Peyer's patch (tissue), 4 donors: ENCODE results near the gene RPL32.

Experiments used
- CTCF ChIP-seq, 6 experiments: fragments of 450-650 bp in 4 of 6; fragments of 200-600 bp in 2 of 6; sonication (generic) in 1 of 6; IDR thresholded peaks; one replicate each; pipeline ENCODE4 v1.5.1; 2017 to 2019; ENCODE audit warnings: antibody characterized with exemption in 6 of 6, mild to moderate bottlenecking in 3 of 6, moderate library complexity in 1 of 6
- POLR2A ChIP-seq, 2 donors: fragments of 450-650 bp; IDR thresholded peaks; one replicate each; pipeline ENCODE4 v1.5.1; 2017; ENCODE audit warnings: antibody characterized with exemption in 2 of 2, mild to moderate bottlenecking in 2 of 2, moderate library complexity in 2 of 2

- TF ChIP-seq CTCF (IDR thresholded peaks at IDR 0.05) (no peak), POLR2A (IDR thresholded peaks at IDR 0.05) (no peak)
Measured at GRCh38 chr3:12815719-12816118, 25.6 kb downstream of the RPL32 start.
